Cardiac muscle cell (in vitro differentiated cells and primary cell): Measurements from ENCODE around the gene SEZ6. TPM values are rescaled to one million over a fixed set of nuclear protein-coding genes. Genes with fewer than 3 reads are reported as not detected.

Experiments used
- DNase-seq, 2 donors: peaks; one replicate each; pipeline versions ENCODE4 v3.0.0 to v3.0.0-alpha.2; 2010 to 2017; ENCODE audit warnings: low read depth in 1 of 2, low spot score in 1 of 2
- H3K27ac ChIP-seq: fragments of 200-600 bp; sonication (generic); 2 replicates; pipeline ENCODE4 v1.5.1; 2016
- H3K27me3 ChIP-seq: fragments of 200-600 bp; sonication (generic); 2 replicates; pipeline ENCODE4 v1.6.0; 2016; ENCODE audit warnings: control low read depth
- H3K36me3 ChIP-seq: fragments of 200-600 bp; sonication (generic); 2 replicates; pipeline ENCODE4 v1.5.1; 2016; ENCODE audit warnings: control low read depth
- H3K4me1 ChIP-seq: fragments of 200-600 bp; sonication (generic); 2 replicates; pipeline ENCODE4 v1.8.1; 2017; ENCODE audit warnings: low read depth, mild to moderate bottlenecking, mixed run types
- H3K4me3 ChIP-seq: fragments of 200-600 bp; sonication (generic); 2 replicates; pipeline ENCODE4 v1.5.1; 2016; ENCODE audit warnings: mild to moderate bottlenecking
- H3K9me3 ChIP-seq: fragments of 200-600 bp; sonication (generic); 2 replicates; pipeline ENCODE4 v1.5.1; 2017; ENCODE audit warnings: low read depth, mild to moderate bottlenecking, control low read depth
- CTCF ChIP-seq: IDR thresholded peaks from 2 replicates; pipeline ENCODE4 v1.5.1; 2012; ENCODE audit warnings: low read depth, mild to moderate bottlenecking, low read length
- polyA plus RNA-seq: library from polyadenylated mRNA; unstranded; fragments of >200 nt; fragmentation: Nextera tagmentation; extraction: Ambion mirVana; gene quantifications from 2 replicates; pipeline ENCODE4 v1.2.1, GENCODE V29; 2016
- total RNA-seq: library from RNA; depleted of rRNA; stranded (reverse); fragments of >200 nt; gene quantifications from 2 replicates; pipeline ENCODE4 v1.2.3, GENCODE V29; 2016

SEZ6 gene
- total and polyA plus RNA-seq, 2 experiments from 2014 or later = 0.21 to 0.95 TPM

- Histone ChIP-seq H3K9me3 (no peaks in the 10 kb centered on the region), H3K36me3 (no peaks in the 10 kb centered on the region), H3K27ac (no peak overlapping the region), H3K27me3 (peaks cover 6% of the 10 kb centered on the region), H3K4me3 (no peak overlapping the region), H3K4me1 (peaks cover 7% of the 10 kb centered on the region)
- no peak for DNase-seq
- TF ChIP-seq CTCF = no peak
Observed at GRCh38 chr17:29021226-29021625, 15.4 kb upstream of the SEZ6 start.

- H3K27me3 ChIP-seq = peaks cover 6% of the 10 kb centered on the region
- DNase-seq = no peak
- no peaks in the 10 kb centered on the region for H3K9me3 ChIP-seq
- no peaks in the 10 kb centered on the region for H3K36me3 ChIP-seq
- no peak overlapping the region for H3K4me3 ChIP-seq
- TF ChIP-seq CTCF = no peak
- peaks cover 7% of the 10 kb centered on the region for H3K4me1 ChIP-seq
- no peak overlapping the region for H3K27ac ChIP-seq
Observed at GRCh38 chr17:29020576-29020975, 14.7 kb upstream of the SEZ6 start.

- H3K27ac ChIP-seq = no peak overlapping the region
- peaks cover 6% of the 10 kb centered on the region for H3K27me3 ChIP-seq
- no peak overlapping the region for H3K4me3 ChIP-seq
- no peaks in the 10 kb centered on the region for H3K36me3 ChIP-seq
- DNase-seq = peak in 1 of 2 donors; percentile 36
- H3K9me3 ChIP-seq = no peaks in the 10 kb centered on the region
- TF ChIP-seq CTCF = no peak
- peaks cover 7% of the 10 kb centered on the region for H3K4me1 ChIP-seq
Observed at GRCh38 chr17:29019475-29020181, 13.8 kb upstream of the SEZ6 start.

- H3K4me3 ChIP-seq = no peak overlapping the region
Observed at GRCh38 chr17:29018788-29019474, 13.1 kb upstream of the SEZ6 start.

More at GRCh38 chr17:29018788-29019474, 13.1 kb upstream of the SEZ6 start:
- H3K27me3 ChIP-seq = peaks cover 6% of the 10 kb centered on the region
- no peaks in the 10 kb centered on the region for H3K9me3 ChIP-seq
- peaks cover 7% of the 10 kb centered on the region for H3K4me1 ChIP-seq
- no peaks in the 10 kb centered on the region for H3K36me3 ChIP-seq
- no peak overlapping the region for H3K27ac ChIP-seq
- no peak for DNase-seq
- no peak for TF ChIP-seq CTCF
